OCI-LY7 (cell line): ENCODE measurements around the gene HUNK.

Experiments used
- CTCF ChIP-seq: fragments of 200-600 bp; sonication (generic); conservative IDR thresholded peaks from 2 replicates; pipeline ENCODE4 v1.5.1; 2014; ENCODE audit warnings: mild to moderate bottlenecking, antibody characterized with exemption, low read length, moderate library complexity, mixed read lengths
- EZH2phosphoT487 ChIP-seq: fragments of 200-600 bp; sonication (generic); IDR thresholded peaks from 2 replicates; pipeline ENCODE4 v1.6.1; 2018; ENCODE audit warnings: low read depth, borderline replicate concordance, mild to moderate bottlenecking, mixed run types, antibody characterized with exemption, low read length, moderate library complexity, mixed read lengths

- TF ChIP-seq CTCF (no peak), EZH2phosphoT487 (no peak)
Observed at GRCh38 chr21:32036756-32037155, 163.9 kb downstream of the HUNK start.
